Breast epithelium (tissue), 4 donors: ENCODE data around the gene CHI3L2. TPM values are rescaled to one million over a fixed set of nuclear protein-coding genes. Genes with fewer than 3 reads are reported as not detected.
A peak's percentile ranks its signal among the peaks of the same experiment; 100 is the strongest.

ENCODE experiments used
- DNase-seq, 2 donors: peaks; one replicate each; pipeline ENCODE4 v3.0.0-alpha.2; 2019; ENCODE audit warnings: low spot score in 2 of 2
- H3K27ac ChIP-seq, 2 donors: fragments of 200-600 bp; sonication (generic) in 1 of 2; one replicate each; pipeline ENCODE4 v1.5.1; 2016 to 2019; ENCODE audit warnings: mild to moderate bottlenecking in 1 of 2
- H3K27me3 ChIP-seq, 2 donors: fragments of 200-600 bp; sonication (generic) in 1 of 2; one replicate each; pipeline versions ENCODE4 v1.5.1 to v1.6.0; 2017 to 2019; ENCODE audit warnings: control low read depth in 1 of 2, mild to moderate bottlenecking in 1 of 2
- H3K36me3 ChIP-seq: fragments of 200-600 bp; one replicate; pipeline ENCODE4 v1.5.1; 2019
- H3K4me1 ChIP-seq, 2 donors: fragments of 200-600 bp; sonication (generic); one replicate each; pipeline ENCODE4 v1.5.1; 2016 to 2019; ENCODE audit warnings: control low read depth in 1 of 2
- H3K4me3 ChIP-seq, 3 donors: fragments of 200-600 bp; sonication (generic); 1 replicate in 2 of 3; 2 replicates in 1 of 3; pipeline ENCODE4 v1.5.1; 2016 to 2019; ENCODE audit warnings: mild to moderate bottlenecking in 3 of 3, moderate library complexity in 2 of 3
- H3K9me3 ChIP-seq, 2 donors: fragments of 200-600 bp; sonication (generic) in 1 of 2; one replicate each; pipeline ENCODE4 v1.5.1; 2016 to 2019; ENCODE audit warnings: control low read depth in 1 of 2
- CTCF ChIP-seq, 3 donors: fragments of 450-650 bp; IDR thresholded peaks; one replicate each; pipeline ENCODE4 v1.5.1; 2016 to 2017; ENCODE audit warnings: antibody characterized with exemption in 3 of 3, mild to moderate bottlenecking in 3 of 3, moderate library complexity in 3 of 3
- POLR2A ChIP-seq: fragments of 450-650 bp; IDR thresholded peaks from one replicate; pipeline ENCODE4 v1.6.1; 2016; ENCODE audit warnings: antibody characterized with exemption, mild to moderate bottlenecking, moderate library complexity
- POLR2AphosphoS5 ChIP-seq, 3 donors: sonication (generic); formaldehyde crosslinking; IDR thresholded peaks; one replicate each; pipeline ENCODE4 v1.6.1; 2017; ENCODE audit warnings: antibody characterized with exemption in 3 of 3
- intact Hi-C: fragments of 100-400 bp; cut with DNase I; formaldehyde crosslinking; loops from one replicate; pipeline ENCODE4 v1.15.1; 2023; ENCODE audit warnings: low total_unique reads
- total RNA-seq, 3 donors: library from RNA; depleted of rRNA; stranded (reverse); fragments of >200 nt; gene quantifications; one replicate each; pipeline ENCODE4 v1.1.0, GENCODE V29; 2016

The CHI3L2 gene
- total RNA-seq, 3 donors from 2014 or later: 9.5 to 22.0 (median 14.1) TPM

GRCh38 chr1:111204201-111204982, 23.1 kb upstream of the CHI3L2 start:
- Histone ChIP-seq H3K4me3 (peak overlapping the region; percentile 58 to 96 (median 76)), H3K27me3 (no peaks in the 10 kb centered on the region), H3K27ac (peak overlapping the region; percentile 96 to 98), H3K36me3 (no peaks in the 10 kb centered on the region), H3K4me1 (peaks cover 6 to 11% of the 10 kb centered on the region in 2 donors), H3K9me3 (no peaks in the 10 kb centered on the region)
- DNase-seq: peak; percentile 41 to 65
- intact Hi-C loops: no loop called here
- TF ChIP-seq POLR2AphosphoS5 (IDR thresholded peaks at IDR 0.05): peak in 2 of 3 donors; percentile 19 to 69
- peak; percentile 44 for TF ChIP-seq POLR2A
- no peak for TF ChIP-seq CTCF (IDR thresholded peaks at IDR 0.05)

GRCh38 chr1:111204983-111205713, 22.4 kb upstream of the CHI3L2 start:
- peaks cover 6 to 11% of the 10 kb centered on the region in 2 donors for H3K4me1 ChIP-seq
- intact Hi-C loops: loop anchor here (5.0 kb wide), 1 partner anchor 1107 kb away; no protein-coding TSS in a partner anchor
- peak overlapping the region in 2 of 3 donors; percentile 76 to 96 for H3K4me3 ChIP-seq
- no peaks in the 10 kb centered on the region for H3K9me3 ChIP-seq
- H3K36me3 ChIP-seq: no peaks in the 10 kb centered on the region
- H3K27me3 ChIP-seq: no peaks in the 10 kb centered on the region
- peak overlapping the region; percentile 96 to 98 for H3K27ac ChIP-seq
- TF ChIP-seq CTCF (IDR thresholded peaks at IDR 0.05) (no peak), POLR2A (no peak), POLR2AphosphoS5 (IDR thresholded peaks at IDR 0.05) (no peak)
- no peak for DNase-seq

DNA sequence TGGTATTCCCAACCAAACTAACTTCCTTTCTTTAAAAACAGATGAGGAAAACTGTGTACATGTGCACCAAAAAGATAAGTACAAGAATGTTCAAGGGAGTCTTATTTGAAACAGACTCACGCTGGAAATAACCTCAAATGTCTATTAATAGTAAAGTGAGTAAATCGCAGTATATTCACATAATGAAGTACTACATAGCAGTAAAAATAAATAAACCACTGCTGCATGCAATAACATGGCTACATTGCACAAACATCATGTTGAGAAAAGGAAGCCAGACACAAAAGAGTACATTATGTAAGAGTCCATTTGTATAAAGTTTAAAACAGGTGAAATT, 21.8 kb upstream of the CHI3L2 start:
- DNase-seq: no peak
- intact Hi-C loops: loop anchor here (5.0 kb wide), 1 partner anchor 1107 kb away; no protein-coding TSS in a partner anchor
- no peaks in the 10 kb centered on the region for H3K27me3 ChIP-seq
- no peak overlapping the region for H3K4me3 ChIP-seq
- peak overlapping the region in 1 of 2 donors; percentile 96 for H3K27ac ChIP-seq
- H3K9me3 ChIP-seq: no peaks in the 10 kb centered on the region
- TF ChIP-seq POLR2AphosphoS5 (IDR thresholded peaks at IDR 0.05) (no peak), CTCF (IDR thresholded peaks at IDR 0.05) (no peak), POLR2A (no peak)
- H3K36me3 ChIP-seq: no peaks in the 10 kb centered on the region
- peaks cover 6 to 11% of the 10 kb centered on the region in 2 donors for H3K4me1 ChIP-seq

DNA sequence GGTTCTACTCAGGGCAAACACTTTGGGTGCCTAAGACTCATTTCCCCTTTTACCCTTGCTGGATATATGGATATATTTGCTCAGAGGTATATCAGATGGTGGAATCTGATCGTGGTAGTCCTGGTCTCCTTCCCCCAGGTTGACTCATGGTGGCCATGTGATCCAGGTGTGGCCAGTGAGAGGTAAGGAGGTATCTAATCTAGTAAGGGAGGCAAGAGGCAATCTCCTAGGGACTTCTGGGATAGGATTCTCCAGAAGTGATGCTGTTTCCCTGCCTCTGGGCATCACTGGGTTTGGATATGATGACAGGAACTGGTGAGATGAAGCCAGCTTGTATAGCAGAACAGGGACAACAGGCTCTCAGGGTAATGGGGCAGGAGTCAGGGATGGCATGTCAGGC, 18.6 kb upstream of the CHI3L2 start:
- H3K4me3 ChIP-seq: no peak overlapping the region
- no peaks in the 10 kb centered on the region for H3K36me3 ChIP-seq
- TF ChIP-seq POLR2A (no peak), CTCF (IDR thresholded peaks at IDR 0.05) (no peak), POLR2AphosphoS5 (IDR thresholded peaks at IDR 0.05) (no peak)
- no peaks in the 10 kb centered on the region for H3K4me1 ChIP-seq
- H3K27me3 ChIP-seq: no peaks in the 10 kb centered on the region
- no peaks in the 10 kb centered on the region for H3K9me3 ChIP-seq
- no peak for DNase-seq
- no peak overlapping the region for H3K27ac ChIP-seq
- intact Hi-C loops: loop anchor here (5.0 kb wide), 1 partner anchor 1103 kb away; no protein-coding TSS in a partner anchor

- no peak for DNase-seq
- Histone ChIP-seq H3K27ac (no peak overlapping the region), H3K9me3 (no peaks in the 10 kb centered on the region), H3K27me3 (no peaks in the 10 kb centered on the region), H3K4me3 (no peak overlapping the region), H3K4me1 (no peaks in the 10 kb centered on the region), H3K36me3 (no peaks in the 10 kb centered on the region)
- intact Hi-C loops: loop anchor here (5.0 kb wide), 1 partner anchor 1103 kb away; no protein-coding TSS in a partner anchor
- TF ChIP-seq POLR2A (no peak), CTCF (IDR thresholded peaks at IDR 0.05) (no peak), POLR2AphosphoS5 (IDR thresholded peaks at IDR 0.05) (no peak)
Observed at GRCh38 chr1:111209622-111210021, 17.9 kb upstream of the CHI3L2 start.
